GM19099 (cell line): ENCODE results near the gene RNF17.

ENCODE experiments used
- POLR2A ChIP-seq: IDR thresholded peaks from 3 replicates; pipeline ENCODE4 v1.6.1; 2011; ENCODE audit warnings: low read depth; ENCODE audit not compliant: insufficient read length; ENCODE audit errors: extremely low read depth

Gene RNF17

GRCh38 chr13:24740014-24740890 is 23.7 kb upstream of the RNF17 start:
- no peak for TF ChIP-seq POLR2A

DNA sequence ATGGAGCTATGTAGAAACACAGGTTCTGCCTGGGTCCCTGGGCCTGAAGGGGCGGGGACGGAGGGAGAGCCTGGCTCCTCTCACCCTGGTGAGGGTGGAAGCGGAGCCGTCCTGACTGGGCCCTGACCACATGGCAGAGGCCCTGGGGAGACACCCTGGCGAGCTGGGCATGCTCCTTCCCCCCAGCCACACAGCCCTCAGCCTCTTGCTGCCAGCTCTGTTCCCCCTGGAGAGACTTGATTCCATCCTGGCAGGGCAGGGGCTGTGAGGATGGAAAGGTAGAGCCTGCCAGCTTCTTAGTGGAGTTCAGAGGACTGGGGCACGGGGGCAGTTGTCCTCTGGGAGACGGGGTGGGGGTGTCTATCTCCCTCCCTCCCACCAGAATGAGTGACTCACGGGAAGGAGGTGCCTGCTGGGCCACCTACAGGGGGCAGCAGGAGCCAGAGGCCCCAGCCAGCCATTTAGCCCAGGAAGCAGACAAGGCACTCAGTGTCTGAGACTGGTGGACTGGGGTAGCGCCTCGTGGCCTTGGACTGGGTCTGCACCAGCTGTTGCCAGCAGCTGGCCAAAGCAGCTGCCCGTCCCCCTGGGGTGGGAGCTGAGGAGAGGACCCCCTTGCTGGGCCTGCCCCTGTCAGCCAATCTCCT is 22.8 kb upstream of the RNF17 start:
- no peak for TF ChIP-seq POLR2A

GRCh38 chr13:24741791-24742190 is 22.2 kb upstream of the RNF17 start:
- TF ChIP-seq POLR2A: no peak

- TF ChIP-seq POLR2A: no peak
Observed at GRCh38 chr13:24742294-24742693, 21.7 kb upstream of the RNF17 start.

- TF ChIP-seq POLR2A: no peak
Observed at GRCh38 chr13:24742977-24743376, 21.0 kb upstream of the RNF17 start.

DNA sequence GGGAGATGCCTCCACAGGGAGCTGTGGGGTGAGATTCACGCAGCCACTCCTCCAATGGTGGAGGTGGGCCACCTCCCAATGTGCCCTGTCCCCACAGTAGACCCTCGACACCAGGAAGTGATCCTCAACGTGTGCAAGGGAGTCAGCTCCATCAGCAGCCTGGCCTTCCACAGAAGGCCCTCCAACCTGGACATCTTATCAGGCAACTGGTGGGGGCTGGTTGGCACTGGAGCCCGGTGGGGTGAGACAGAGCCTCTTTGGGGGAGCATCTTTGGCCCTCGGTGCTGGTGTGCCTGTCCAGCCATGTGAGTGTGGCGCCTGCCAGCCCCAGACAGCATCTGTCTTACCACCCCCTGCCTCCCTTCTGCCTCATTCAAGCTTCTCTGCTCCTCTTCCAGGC is 19.7 kb upstream of the RNF17 start:
- no peak for TF ChIP-seq POLR2A

GRCh38 chr13:24745516-24745860 is 18.5 kb upstream of the RNF17 start:
- TF ChIP-seq POLR2A: no peak

- no peak for TF ChIP-seq POLR2A
Observed at GRCh38 chr13:24745861-24746617, 17.9 kb upstream of the RNF17 start.

- no peak for TF ChIP-seq POLR2A
Observed at GRCh38 chr13:24746618-24747247, 17.2 kb upstream of the RNF17 start.

DNA sequence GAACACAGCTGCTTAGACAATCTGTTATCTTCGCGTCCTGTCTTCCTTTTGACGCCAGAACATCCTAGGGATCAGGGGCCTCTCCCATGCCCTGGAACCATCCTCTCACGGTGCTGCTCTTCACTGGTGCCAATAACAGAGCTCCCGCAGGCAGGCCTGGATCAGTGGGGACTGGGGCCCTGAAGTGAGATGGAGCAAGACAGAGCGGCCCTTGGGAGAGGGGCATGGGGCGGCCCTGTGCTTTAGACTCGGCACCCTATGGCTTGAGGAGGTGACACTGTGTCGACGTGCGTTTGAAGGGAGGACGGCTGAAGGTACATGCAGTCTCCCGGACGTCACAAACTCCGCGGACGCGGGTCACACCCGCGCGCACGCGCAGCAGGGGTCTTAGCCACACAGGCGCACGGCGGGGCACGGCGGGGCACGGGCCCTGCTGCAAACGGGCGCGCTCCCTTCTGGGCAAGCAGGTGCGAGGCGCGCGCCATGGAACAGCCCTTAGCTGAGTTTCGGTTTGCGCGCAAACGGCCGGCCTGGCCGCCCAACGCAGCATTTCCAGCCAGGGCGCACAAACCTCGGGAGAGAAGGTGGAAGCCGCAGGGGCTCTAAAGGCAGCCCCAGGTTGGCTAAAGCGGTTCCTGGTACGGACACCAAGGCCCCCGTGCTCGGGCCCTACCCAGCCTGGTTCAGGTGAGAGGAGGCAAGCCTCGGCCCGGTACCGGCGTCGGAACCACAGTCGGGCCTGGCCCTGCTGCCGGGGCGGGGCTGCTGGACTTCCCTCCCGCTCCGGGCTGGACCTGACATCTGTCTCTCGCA is 16.5 kb upstream of the RNF17 start:
- TF ChIP-seq POLR2A: no peak

- no peak for TF ChIP-seq POLR2A
Observed at GRCh38 chr13:24748061-24748400, 15.9 kb upstream of the RNF17 start.

DNA sequence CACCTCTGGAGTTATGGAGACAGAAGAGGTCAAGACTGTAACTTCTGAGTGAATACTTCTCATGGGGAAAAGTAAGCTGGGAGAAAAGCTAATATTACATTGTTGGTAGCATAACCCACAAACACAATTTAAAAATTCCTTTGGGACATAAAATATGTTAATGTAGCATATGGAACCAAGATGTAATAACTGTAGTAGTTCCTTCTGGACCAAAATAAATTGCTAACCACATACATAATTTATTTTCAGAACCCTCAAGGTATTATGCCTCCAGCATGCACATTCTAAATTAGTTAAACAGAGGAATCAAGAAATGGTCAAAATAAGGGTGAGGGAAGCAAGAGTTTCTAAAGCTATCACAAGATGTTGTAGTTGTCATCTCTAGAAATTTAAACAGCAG is 4.8 kb upstream of the RNF17 start:
- TF ChIP-seq POLR2A: no peak

DNA sequence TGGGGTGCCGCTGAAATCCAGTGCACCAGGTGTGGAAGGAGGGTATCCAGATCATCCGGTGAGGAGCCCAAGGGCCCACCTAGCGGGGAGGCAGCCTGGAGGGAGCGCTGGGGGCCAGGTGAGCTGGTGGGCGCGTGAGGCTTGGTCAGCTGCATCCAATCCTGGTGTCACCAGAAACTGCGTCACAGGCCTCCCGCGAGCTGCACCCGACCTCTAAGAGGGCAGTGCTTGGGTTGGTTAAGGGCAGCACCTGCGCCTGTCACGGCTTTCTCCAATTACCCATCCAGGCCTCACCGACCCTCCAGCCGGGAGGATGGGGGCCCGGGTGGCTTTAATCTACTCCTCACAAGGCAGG is 284 bp downstream of the RNF17 start:
- no peak for TF ChIP-seq POLR2A

DNA sequence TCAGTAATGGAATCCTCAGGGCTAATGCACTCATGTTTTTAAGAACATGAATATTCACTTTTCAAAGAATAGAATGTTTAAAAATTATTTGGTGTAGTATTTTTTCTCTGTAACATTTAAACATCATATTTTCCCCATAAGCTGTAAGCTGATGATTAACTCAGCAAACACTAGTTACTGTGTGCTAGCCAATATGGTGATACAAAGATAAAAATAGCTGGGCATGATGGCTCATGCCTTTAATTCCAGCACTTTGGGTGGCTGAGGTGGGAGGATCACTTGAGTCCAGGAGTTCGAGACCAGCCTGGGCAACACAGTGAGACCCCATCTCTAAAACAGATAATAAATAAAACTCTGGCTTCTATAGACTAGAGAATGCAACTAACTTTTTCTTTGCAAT is 13.2 kb downstream of the RNF17 start:
- TF ChIP-seq POLR2A: no peak

- TF ChIP-seq POLR2A: no peak
Observed at GRCh38 chr13:24784319-24784718, 20.4 kb downstream of the RNF17 start.

DNA sequence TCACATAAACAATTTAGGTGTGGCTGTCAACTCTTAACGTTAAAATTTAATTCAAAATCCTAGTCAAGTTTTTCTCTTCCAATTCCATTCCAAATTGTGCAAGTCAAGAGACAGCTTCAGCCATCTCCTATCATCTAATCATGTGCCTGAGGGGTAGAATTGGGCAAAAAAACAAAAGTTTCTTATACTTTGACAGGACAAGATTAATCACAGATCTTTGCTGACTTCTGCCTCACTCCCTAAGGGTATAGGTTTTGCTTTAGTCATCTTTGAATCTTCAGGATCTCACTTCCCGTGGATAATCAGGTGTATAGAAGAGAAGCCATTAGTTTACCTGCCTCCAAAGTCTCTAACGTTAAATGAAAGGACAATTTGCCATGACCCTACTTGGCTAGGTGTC is 24.6 kb downstream of the RNF17 start:
- TF ChIP-seq POLR2A: no peak

DNA sequence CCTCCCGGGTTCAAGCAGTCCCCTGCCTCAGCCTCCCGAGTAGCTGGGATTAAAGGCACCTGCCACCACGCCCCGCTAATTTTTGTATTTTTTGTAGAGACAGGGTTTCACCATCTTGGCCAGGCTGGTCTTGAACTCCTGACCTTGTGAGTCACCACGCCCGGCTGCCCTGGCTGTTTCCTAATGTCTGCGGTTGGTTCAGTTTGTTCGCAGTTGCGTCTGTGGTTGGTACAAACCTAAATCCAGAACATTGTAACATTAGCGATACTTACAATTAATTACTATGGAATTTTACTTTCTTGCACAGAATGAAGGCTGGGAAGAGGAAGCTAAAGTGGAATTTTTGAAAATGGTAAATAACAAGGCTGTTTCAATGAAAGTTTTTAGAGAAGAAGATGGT is 38.1 kb downstream of the RNF17 start:
- TF ChIP-seq POLR2A: no peak
